ENCODE data around the gene MARCHF9. TPM values are rescaled to one million over a fixed set of nuclear protein-coding genes. Genes with fewer than 3 reads are reported as not detected.
A peak's percentile ranks its signal among the peaks of the same experiment; 100 is the strongest.
"Not testable (repeated sequence)": the region's sequence is repeated elsewhere in the genome, so short reads cannot be mapped to it uniquely, and the experiment has no call there.

The MARCHF9 gene
- total RNA-seq, 1 experiment from 2014 or later, result 5.5 TPM

- DNase-seq (ENCODE audit: low spot score), result no peak
Observed at GRCh38 chr12:57769594-57769993, 14.7 kb downstream of the MARCHF9 start.

GRCh38 chr12:57770734-57771133, 15.8 kb downstream of the MARCHF9 start:
- no peak for DNase-seq (ENCODE audit: low spot score)

GRCh38 chr12:57771236-57771872, 16.5 kb downstream of the MARCHF9 start:
- peak; percentile 88 for DNase-seq (ENCODE audit: low spot score)

DNA sequence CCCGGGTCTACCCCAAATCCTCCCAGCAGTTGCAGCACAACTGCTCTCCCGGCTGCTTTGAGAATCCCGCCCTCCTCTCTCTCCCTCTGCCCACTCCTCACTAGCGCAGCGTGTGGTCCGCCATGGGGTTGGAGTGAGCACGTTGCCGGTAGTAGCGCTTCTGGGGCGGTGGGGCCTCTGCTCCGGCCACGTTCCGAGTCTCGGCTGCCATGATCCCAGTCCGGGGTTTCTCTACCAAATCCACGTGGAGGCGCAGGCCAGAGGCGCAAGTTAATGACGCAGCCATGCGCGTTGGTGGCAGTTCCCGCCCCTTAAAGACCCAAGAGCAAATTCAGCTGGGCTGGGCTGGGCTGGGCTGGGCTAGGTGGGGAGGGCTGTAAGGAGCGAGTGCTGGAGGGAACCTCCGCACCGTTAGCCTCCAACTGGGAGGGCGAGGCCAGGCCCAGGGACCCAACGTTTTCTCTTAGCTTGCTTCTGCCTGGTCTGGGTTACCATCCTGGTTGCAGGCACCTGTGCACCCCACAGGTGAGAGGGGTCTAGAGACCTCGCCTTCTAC, 17.0 kb downstream of the MARCHF9 start, which contains the start of gene METTL1:
TSS of gene METTL1 (minus strand) at position 233 of the 556 bp plus-strand sequence. CDS start at position 211, 22 bp downstream.
- DNase-seq (ENCODE audit: low spot score), result peak; percentile 96

GRCh38 chr12:57772429-57773322, 17.8 kb downstream of the MARCHF9 start, which contains the start of gene EEF1AKMT3:
EEF1AKMT3 (plus strand) TSS chr12:57772614; CDS start chr12:57772725, 111 bp downstream.
- no peak for DNase-seq (ENCODE audit: low spot score)

- DNase-seq (ENCODE audit: low spot score), result not testable (repeated sequence)
Observed at GRCh38 chr12:57774634-57775033, 19.7 kb downstream of the MARCHF9 start.

GRCh38 chr12:57775044-57775443, 20.1 kb downstream of the MARCHF9 start:
- DNase-seq (ENCODE audit: low spot score), result no peak

- no peak for DNase-seq (ENCODE audit: low spot score)
Observed at GRCh38 chr12:57775563-57776246, 20.8 kb downstream of the MARCHF9 start.

GRCh38 chr12:57776247-57776587, 21.3 kb downstream of the MARCHF9 start:
- no peak for DNase-seq (ENCODE audit: low spot score)

DNA sequence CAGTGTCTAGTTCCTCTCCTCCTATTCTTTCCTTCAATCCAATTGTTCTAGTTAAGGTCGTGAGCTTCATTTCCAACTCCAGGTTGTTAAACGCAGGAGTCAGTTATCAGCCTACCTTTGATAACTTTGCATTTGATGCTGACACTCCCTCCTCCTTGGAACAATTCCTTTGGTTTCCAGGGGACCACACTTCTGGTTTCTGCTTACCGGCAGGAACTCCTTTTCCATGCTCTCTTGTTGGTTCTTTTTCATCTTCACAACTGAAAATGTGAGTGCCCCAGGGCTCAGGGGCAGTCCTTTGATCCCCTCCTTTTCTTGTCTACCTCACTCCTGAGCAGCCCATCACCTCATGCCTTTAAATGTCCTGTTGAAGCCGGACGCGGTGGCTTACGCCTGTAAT, 22.5 kb downstream of the MARCHF9 start:
- DNase-seq (ENCODE audit: low spot score), result no peak

DNA sequence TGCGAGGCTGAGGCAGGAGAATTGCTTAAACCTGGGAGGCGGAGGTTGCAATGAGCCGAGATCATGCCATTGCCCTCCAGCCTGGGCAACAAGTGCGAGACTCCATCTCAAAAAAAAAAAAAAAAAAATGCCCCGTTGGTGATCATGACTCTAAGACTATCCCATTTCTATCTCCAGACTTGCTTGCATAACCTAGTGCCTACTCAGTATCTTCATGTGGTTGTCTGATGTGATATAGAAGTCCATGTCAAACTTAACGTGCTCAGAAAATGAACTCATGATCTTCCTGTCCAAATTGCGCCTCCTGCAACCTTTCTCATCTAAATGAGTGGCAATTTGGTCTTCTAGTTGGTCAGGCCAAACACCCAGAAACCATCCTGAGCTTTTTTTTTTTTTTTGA, 23.0 kb downstream of the MARCHF9 start:
- no peak for DNase-seq (ENCODE audit: low spot score)

DNA sequence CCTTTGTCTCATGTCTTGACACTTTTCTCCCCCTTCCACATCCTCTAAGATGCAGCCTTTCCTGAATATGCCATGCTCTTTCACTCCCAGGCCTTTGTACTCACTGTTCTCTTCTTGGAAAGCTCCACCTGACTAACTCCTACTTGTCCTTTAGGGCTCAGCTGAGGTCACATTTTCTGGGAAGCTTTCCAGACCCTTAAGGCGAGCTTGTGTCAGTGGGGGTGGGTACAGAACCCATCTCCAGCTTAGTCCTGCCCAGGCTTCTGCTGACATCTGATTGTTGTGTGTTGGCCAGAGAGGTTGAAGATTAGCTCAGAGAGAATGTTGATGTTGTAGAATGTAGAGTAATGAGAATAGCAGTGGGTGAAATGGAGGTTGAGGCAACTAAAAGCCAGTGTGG, 24.8 kb downstream of the MARCHF9 start:
- no peak for DNase-seq (ENCODE audit: low spot score)

DNA sequence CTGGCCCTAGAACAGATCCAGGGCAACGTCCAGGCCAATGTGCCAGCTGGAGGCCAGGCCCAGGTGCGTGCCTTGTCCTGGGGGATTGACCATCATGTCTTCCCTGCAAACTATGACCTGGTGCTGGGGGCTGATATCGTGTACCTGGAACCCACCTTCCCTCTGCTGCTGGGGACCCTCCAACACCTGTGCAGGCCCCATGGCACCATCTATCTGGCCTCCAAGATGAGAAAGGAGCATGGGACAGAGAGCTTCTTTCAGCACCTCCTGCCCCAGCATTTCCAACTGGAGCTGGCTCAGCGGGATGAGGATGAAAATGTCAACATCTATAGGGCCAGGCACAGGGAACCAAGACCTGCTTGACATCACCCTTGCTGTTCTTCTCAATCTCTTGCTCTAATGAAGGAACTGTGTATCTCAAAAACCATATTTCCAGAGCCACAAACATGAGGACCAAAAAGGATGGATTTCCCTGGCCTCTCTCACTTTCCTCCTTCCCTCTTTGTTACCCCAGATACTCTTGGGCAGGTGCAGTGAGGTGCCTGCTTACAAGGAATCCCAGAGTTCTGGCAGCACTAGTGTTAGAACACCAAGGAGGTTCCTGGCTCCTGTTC, 25.5 kb downstream of the MARCHF9 start:
- DNase-seq (ENCODE audit: low spot score), result no peak

GRCh38 chr12:57781244-57781643, 26.3 kb downstream of the MARCHF9 start:
- no peak for DNase-seq (ENCODE audit: low spot score)

DNA sequence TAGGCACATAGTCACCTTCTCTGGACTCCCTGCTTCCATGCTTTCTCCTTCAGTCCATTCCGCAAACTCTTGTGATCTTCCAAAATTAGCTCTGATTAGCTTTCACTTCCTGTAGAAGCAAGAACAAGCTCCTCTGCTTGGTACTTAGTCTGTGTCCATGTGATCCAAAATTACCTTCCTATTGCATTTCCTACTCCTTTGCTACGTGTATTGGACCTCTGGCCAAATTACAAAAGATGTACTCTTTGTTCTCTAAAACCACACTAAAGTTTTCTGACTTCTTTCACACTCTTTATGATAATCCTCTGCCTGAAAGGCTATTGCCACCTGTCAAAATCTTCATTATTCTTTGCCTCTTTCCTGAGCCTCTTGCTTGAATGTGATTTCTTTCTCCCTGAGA, 26.9 kb downstream of the MARCHF9 start:
- no peak for DNase-seq (ENCODE audit: low spot score)

DNA sequence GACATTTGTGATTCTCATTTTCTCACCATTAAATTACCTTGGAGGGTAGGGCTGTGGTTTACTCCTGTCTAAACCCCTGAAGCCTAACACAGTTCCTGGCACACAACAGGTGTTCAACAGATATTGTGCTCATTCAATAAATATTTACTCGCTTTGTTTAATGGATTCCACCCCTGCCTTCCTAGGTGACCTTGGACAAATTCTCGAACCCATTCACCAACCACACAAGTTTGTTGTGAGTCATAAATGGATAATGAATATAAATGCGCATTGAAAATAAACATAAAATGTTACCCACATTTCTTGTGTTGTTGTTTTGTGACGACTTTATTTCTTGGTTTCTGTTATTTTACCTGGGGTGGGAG, 27.3 kb downstream of the MARCHF9 start:
- no peak for DNase-seq (ENCODE audit: low spot score)

DNA sequence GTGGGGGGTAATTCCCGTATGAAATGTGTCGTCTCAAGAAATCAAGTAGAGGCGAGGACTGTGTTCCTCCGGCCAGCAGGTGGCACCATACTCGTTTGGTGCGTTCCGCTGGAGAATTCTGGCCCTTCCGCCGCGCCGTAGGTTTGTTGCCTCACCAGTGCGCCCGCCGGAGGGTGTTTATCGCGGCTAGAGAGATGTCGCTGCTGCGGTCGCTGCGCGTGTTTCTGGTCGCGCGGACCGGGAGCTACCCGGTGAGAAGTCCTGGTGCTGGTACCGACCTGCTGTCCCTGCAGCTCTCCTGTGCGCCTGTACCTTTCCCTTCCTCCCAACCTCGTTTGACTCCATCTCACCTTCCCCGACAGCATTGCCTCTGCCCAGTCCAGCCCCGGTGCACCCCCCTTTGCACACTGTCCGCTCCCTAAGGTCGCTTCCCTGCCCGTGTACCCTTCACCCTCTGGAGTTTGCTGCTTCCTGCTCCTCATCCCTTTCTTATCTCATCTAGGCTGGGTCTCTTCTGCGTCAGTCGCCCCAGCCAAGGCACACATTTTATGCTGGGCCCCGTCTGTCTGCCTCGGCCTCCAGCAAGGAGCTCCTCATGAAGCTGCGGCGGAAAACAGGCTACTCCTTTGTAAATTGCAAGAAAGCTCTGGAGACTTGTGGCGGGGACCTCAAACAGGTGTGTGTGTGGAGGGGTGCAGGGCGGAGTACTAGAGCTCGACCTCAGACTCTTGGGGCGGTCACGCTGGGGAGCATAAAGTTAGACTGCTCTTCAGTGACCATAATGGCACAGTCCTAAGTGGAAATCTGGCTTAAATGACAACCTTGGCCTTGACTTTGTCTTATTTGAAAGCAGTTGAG, 27.9 kb downstream of the MARCHF9 start, which contains the start of gene TSFM:
TSS of gene TSFM (plus strand) at position 180 of the 858 bp plus-strand sequence. CDS start at position 195, 15 bp downstream.
- peak; percentile 89 for DNase-seq (ENCODE audit: low spot score)

DNA sequence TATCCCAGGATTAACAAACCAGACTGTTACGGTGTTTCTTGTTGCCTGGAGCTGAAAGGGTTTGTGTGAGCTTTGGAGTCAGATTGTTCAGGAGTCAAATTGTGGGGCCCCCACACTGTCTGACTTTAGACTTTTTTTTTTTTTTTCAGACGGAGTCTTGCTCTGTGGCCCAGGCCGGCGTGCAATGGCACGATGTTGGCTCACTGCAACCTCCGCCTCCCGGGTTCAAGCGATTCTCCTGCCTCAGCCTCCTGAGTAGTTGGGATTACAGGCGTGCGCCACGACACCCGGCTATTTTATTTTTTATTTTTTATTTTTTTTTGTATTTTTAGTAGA, 28.5 kb downstream of the MARCHF9 start:
- no peak for DNase-seq (ENCODE audit: low spot score)

- DNase-seq (ENCODE audit: low spot score), result no peak
Observed at GRCh38 chr12:57783861-57784260, 29.0 kb downstream of the MARCHF9 start.

GRCh38 chr12:57793920-57794319, 39.0 kb downstream of the MARCHF9 start:
- DNase-seq (ENCODE audit: low spot score), result no peak

GRCh38 chr12:57795354-57795753, 40.5 kb downstream of the MARCHF9 start:
- no peak for DNase-seq (ENCODE audit: low spot score)
